ENCODE measurements around the gene DMRTB1. TPM values are rescaled to one million over a fixed set of nuclear protein-coding genes. Genes with fewer than 3 reads are reported as not detected.

DMRTB1 gene
- not detected for total RNA-seq

DNA sequence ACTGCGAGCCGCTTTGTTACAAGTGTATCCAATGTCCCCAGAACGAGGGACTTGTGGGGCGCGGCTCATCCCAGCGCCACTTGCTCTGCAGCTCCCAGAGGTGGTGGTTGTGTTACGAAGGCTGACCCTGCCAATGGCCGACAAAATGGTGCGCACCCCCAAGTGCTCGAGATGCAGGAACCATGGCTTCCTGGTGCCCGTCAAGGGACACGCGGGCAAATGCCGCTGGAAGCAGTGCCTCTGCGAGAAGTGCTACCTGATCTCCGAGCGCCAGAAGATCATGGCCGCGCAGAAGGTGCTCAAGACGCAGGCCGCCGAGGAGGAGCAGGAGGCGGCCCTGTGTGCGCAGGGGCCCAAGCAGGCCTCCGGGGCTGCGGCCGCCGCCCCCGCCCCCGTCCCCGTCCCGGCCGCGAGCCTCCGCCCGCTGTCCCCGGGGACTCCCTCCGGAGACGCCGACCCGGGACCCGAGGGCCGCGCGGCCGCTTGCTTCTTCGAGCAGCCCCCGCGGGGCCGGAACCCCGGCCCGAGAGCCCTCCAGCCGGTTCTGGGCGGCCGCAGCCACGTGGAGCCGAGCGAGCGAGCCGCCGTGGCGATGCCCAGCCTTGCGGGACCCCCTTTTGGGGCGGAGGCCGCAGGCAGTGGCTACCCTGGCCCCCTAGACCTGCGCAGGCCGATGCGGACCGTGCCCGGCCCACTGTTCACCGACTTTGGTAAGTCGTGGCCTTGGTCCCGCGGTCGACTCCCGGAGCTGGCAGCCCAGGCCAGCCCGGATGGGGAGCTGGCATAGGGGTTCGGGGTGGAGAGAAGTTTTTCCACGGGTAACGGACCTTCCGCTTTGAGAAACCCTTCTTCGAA is at the start of gene DMRTB1:
TSS of gene DMRTB1 (plus strand) at position 79 of the 855 bp plus-strand sequence. CDS start at position 134, 55 bp downstream.
- ATAC-seq, result no peak
- DNase-seq (ENCODE audit: low spot score in 2 of 2), result no peak
- Mint-ChIP-seq H3K9me3 (no peaks in the 10 kb centered on the region), H3K27ac (no peak within 1 kb of the TSS), H3K36me3 (no peaks in the 10 kb centered on the region)

DNA sequence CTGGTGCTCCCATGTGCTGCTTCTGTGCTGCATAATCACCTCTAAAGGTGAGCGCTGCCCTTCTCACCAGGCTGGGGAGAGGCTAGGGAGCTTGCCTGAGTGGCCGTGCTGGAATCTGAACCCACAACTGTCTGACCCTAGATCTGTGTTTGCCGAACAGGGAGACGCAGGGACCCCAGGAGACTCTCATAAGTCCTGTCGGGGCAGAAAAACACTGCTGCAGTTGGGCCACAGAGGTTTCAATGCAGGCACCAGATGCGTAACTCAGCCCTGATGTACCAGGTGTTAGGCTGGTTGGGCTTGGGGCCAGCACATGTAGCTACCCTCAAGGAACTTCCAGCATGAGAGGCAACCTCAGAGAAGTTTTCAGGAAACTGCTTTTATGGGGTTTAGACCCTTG is 49.5 kb upstream of the DMRTB1 start:
- no peaks in the 10 kb centered on the region for H3K36me3 Mint-ChIP-seq
- H3K27ac Mint-ChIP-seq, result no peak overlapping the region
- ATAC-seq, result no peak

DNA sequence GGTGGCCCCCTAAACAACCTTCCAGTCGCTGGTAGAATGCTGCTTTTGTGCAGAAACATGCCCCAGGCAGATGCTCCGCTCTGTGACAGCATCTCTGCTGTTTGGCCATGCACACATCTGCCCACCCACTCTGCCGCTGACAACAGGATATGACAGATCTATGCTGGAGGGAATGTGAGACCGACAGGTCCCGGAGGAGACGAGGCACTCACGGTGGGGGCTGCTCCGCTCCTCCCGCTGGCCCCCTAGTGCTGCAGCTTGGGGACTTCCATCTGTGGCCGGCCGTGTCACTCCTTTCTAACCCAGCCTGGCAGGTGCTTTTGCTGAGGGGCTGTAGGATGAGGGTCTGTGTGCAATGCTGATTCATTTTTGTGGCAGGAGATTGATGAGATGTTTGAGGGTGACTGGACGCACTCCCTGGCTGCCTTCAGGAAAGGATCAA is 49.1 kb upstream of the DMRTB1 start:
- Mint-ChIP-seq H3K9me3 (peaks cover 0 to under 1% of the 10 kb centered on the region in 2 donors), H3K36me3 (no peaks in the 10 kb centered on the region), H3K27ac (peak overlapping the region in 1 of 2 donors; percentile 60)
- ATAC-seq (no peak), DNase-seq (ENCODE audit: low spot score in 2 of 2) (no peak)

More for the DNA sequence above, 49.5 kb upstream of the DMRTB1 start:
- H3K9me3 Mint-ChIP-seq, result no peaks in the 10 kb centered on the region
- DNase-seq (ENCODE audit: low spot score in 2 of 2), result no peak

DNA sequence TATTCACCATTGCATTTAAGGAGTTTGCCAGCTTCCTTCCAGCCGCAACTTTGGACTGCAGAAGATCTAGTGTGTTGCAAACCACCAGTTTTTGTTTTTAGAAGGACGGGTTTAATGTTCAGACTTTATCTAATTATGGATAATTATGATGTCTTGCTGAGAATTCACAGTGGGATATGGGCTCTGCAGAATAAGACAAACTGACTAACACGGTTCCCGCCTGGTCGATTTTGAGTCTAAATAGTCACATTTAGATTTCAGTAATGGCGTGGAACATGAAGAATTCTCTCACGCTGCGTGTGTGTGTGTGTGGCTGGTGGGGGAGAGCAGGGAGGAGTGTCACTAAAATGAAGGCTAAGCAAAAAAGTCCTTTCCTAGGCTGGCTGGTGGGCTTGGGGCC is 48.5 kb upstream of the DMRTB1 start:
- ATAC-seq (no peak), DNase-seq (ENCODE audit: low spot score in 2 of 2) (no peak)
- Mint-ChIP-seq H3K36me3 (no peaks in the 10 kb centered on the region), H3K27ac (peak overlapping the region; percentile 3 to 60), H3K9me3 (peaks cover 0 to 5% of the 10 kb centered on the region in 2 donors)

DNA sequence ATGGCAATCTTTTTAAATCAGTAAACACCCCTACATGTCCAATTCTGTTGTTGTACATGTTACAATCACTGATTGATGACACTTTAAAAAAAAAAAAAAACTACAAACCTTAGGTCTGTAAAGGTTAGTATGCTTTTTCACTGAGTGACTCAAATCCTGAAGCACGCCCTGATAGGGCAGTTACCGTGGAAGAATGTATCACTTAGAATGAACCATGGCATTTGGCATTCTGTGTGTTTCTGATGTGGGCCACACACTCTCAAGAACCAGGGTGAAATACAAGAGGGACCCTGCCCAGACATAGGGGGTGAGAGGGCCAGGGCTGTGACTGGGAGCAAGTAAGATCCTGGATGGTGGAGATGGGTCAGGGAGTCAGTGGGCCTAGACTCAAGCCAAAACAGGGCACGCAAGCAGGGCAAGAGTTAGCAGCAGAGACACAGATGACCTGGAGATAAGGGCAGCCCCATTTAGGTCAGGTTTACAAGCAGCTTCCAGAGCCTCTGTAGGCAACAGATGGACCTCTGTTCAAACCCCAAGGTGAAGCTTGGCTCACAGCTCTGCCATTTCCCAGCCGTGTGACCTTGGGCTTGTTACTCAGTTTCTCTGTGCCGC is 47.6 kb upstream of the DMRTB1 start:
- H3K36me3 Mint-ChIP-seq, result no peaks in the 10 kb centered on the region
- H3K9me3 Mint-ChIP-seq, result peaks cover 0 to 5% of the 10 kb centered on the region in 2 donors
- DNase-seq (ENCODE audit: low spot score in 2 of 2) (no peak), ATAC-seq (peak; percentile 18 to 25)
- H3K27ac Mint-ChIP-seq, result peak overlapping the region; percentile 83 to 92

DNA sequence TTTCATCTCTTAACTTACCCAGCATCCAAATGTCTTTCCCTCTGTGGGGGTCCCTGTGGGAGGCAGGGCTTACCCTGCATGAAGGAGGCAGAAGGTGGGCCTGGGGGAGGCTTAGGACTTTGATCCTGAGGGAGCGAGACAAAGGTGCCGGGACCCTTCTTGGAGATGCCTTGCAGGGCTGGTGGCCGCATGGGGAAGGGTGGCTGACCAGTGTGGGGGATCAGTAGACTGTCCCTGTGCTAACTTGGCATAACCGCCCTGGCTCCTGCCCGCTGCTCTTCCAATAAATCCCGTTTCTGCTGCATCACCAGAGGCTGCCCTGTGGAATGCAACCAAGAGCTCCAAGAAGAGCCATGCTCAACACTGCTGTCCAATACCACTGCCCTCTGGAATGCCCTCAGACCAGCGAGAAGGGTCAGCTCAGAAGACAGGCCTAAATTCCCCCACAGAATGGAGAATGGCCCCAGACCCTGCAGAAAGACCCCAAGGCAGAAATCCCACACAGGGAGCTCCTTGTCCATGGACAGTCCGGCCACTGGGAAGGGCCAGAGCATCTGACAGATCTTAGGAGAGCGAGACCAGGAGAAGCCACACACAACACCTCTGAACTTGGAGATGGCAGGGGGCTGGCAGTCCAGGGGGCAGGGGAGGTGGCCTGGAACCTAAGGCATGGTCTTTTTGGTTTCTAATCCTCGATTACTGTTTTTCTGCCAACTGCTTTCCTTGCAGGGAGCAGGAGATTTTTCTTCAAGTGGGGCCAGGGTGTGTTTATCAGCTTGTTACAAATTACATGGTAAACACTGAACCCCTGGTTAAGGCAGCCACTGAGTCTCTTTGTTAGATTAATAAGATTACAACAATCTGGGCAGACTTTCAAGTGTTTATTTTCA is 46.7 kb upstream of the DMRTB1 start:
- Mint-ChIP-seq H3K36me3 (no peaks in the 10 kb centered on the region), H3K9me3 (peaks cover 0 to 5% of the 10 kb centered on the region in 2 donors), H3K27ac (peak overlapping the region; percentile 83 to 94)
- DNase-seq (ENCODE audit: low spot score in 2 of 2) (no peak), ATAC-seq (no peak)

DNA sequence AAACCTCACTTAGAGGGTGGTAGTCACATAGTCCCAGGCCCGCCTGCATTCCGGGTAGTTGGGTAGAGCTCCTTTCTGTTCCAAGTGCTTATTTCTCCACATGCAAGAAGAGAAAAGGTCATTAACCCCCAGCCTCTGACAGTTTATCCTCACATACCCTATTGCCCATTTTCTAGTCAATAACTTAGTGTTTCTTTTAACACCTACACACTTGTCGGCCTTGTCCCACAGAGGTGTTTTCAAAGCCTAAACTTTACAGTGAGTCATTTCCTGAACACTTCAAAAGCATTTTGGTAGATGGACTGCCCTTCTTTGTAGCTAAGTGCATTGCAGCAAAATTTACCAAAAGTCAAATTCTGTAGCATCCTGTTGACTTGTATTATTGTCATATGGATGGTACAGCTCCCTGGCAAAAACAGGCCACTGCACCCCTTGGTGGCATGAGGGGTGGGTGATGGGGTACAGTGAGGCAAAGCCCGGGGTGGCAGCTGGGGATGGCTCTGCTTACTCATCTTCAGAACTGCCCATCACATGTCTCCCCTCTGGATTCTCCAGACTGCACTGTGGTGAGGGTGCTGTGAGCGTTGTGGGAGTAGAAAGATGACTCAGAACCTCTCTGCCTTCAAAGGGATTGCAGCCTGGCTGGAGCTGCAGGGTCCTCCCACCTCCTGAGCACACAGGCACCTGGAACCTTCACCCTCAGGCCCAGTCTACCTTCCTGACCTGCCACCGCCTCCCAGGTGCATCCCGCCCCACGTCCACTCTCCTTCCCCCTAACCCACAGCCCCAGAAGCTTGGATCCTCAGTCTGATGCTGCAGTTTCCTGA is 45.8 kb upstream of the DMRTB1 start:
- peak; percentile 70 to 81 for DNase-seq (ENCODE audit: low spot score in 2 of 2)
- Mint-ChIP-seq H3K27ac (peak overlapping the region; percentile 83 to 94), H3K36me3 (no peaks in the 10 kb centered on the region), H3K9me3 (peaks cover 0 to 5% of the 10 kb centered on the region in 2 donors)
- peak; percentile 92 to 93 for ATAC-seq

DNA sequence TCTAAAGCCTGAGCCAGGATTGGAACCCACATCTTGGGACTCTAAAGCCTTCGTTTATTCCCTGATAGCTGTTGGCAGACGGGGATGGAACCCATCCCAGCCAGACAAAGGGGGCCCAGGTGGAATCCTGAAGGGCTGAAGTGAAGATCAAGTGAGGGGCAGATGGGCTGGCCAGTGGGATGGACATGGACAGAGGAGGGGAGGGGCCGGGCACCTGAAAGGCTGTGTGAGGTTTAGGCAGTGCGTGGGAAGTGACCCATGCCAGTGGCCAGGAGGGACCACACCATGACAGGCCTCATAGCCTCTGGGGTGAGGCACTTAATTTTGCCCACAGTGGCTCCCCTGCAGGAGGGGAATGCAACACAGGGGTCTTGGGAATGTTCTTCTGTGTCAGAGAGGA is 44.6 kb upstream of the DMRTB1 start:
- DNase-seq (ENCODE audit: low spot score in 2 of 2) (no peak), ATAC-seq (no peak)
- H3K9me3 Mint-ChIP-seq, result peaks cover 0 to 5% of the 10 kb centered on the region in 2 donors
- no peaks in the 10 kb centered on the region for H3K36me3 Mint-ChIP-seq
- H3K27ac Mint-ChIP-seq, result peak overlapping the region; percentile 68 to 83

DNA sequence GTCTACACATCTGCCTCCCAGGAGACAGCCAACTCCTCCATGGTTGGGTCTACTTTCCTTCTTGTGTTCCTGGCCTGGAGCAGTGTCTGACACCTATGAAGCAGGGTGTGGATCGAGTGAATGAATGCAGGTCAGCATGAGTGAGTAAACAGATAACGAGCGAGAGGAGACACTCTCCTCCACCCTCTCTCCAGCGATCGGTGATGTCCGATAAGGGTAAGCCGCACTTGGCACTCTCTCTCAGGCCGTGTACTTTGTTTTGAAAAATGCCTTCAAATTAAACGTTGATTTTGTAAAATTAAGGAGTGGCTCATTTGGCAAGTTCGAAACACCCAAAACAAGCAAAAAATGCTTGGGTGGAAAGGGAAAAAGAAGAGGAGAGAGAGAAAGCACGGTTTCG is 43.8 kb upstream of the DMRTB1 start:
- H3K36me3 Mint-ChIP-seq, result no peaks in the 10 kb centered on the region
- ATAC-seq, result no peak
- H3K9me3 Mint-ChIP-seq, result peaks cover 0 to 6% of the 10 kb centered on the region in 2 donors
- H3K27ac Mint-ChIP-seq, result peak overlapping the region in 1 of 2 donors; percentile 44
- no peak for DNase-seq (ENCODE audit: low spot score in 2 of 2)

DNA sequence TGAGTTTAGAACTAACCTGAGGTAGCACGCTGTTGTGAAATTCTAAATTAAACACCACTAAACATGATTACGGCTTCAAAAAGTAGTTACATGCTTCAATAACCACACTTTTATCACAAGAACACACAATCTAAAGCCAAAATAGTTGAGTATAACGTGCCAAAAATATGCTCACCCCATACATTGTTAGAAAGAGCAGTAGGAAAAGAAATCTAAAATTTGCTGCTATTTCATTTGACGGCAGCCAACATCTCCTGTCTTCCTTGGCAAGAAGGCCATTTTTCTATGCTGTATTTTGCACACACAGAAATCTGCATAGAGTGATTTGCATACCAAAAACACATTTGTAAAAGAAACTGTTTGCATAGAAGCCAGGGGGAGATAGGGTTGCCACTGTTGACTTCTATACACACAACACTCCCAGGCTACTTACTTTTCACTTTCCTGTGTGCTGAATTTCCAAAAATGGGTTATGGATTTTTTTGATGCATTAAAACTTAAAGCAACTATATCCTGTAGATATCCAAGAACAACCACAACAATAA is 42.9 kb upstream of the DMRTB1 start:
- Mint-ChIP-seq H3K27ac (no peak overlapping the region), H3K36me3 (peaks cover 4 to 5% of the 10 kb centered on the region in 2 donors)
- ATAC-seq, result no peak

DNA sequence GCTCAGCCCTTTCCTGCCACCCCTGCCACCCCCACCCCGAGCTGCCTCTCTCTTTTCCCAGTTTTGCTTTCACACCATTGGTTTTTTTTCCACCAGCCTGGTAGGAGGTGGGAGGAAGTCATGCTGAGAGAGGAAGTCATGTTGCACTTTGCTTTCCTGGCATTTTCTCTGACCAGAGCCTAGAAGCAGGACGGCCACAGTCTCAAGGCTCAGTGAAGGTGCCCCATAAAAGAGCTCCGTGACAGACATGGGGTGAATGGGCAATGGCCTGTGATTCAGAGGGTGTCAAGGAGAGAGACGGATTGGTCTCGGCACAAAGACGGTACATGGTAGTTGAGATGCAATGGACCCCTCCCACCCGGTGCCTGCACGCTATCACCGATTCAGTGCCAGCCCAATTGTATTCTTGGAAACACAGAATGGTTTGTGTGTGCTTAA is 42.1 kb upstream of the DMRTB1 start:
- DNase-seq (ENCODE audit: low spot score in 2 of 2) (no peak), ATAC-seq (no peak)
- peaks cover 6 to 10% of the 10 kb centered on the region in 2 donors for H3K36me3 Mint-ChIP-seq
- no peak overlapping the region for H3K27ac Mint-ChIP-seq
- H3K9me3 Mint-ChIP-seq, result peaks cover 5 to 20% of the 10 kb centered on the region in 2 donors

More for the DNA sequence above, 42.9 kb upstream of the DMRTB1 start:
- DNase-seq (ENCODE audit: low spot score in 2 of 2), result no peak
- peaks cover 2 to 16% of the 10 kb centered on the region in 2 donors for H3K9me3 Mint-ChIP-seq

DNA sequence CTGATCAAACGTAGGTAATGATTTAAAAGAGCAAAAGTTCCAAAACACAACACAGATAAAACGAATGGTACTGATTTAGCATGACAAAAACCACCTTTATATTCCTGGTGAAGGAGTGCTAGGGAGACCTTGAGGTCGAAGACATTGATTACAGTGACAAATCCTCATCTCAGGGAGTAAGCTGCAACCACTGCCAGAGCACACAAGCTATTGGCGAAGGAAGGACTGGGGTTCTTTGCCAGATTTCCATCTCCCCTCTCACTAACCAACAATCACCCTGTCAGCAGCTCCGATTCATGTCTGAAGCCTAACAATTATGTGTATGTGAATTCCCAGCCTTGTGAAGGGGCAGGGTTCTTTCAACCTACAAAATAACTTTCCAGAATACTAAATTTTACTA is 40.2 kb upstream of the DMRTB1 start:
- H3K27ac Mint-ChIP-seq, result no peak overlapping the region

DNA sequence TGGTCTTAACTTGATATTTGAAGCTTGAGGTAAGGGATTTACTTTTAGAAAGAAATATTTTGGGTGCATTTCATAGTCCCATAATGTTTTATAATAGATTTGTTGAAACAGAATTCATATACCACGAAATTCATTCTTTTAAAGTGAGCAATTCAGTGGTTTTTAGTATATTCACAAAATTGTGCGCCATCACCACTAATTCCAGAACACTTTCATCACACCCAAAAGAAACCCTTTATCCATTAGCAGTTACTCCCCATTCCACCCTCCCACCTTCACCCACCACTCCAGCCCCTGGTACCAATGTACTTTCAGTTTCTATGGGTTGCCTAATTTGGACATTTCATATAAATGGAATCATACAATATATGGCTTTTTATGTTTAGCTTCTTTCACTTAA is 38.9 kb upstream of the DMRTB1 start:
- peaks cover 6 to 10% of the 10 kb centered on the region in 2 donors for H3K36me3 Mint-ChIP-seq
- H3K9me3 Mint-ChIP-seq, result peaks cover 5 to 17% of the 10 kb centered on the region in 2 donors
- H3K27ac Mint-ChIP-seq, result no peak overlapping the region
- DNase-seq (ENCODE audit: low spot score in 2 of 2) (no peak), ATAC-seq (no peak)

More for the DNA sequence above, 40.2 kb upstream of the DMRTB1 start:
- H3K9me3 Mint-ChIP-seq, result peaks cover 5 to 20% of the 10 kb centered on the region in 2 donors
- H3K36me3 Mint-ChIP-seq, result peaks cover 6 to 10% of the 10 kb centered on the region in 2 donors
- ATAC-seq, result no peak
- DNase-seq (ENCODE audit: low spot score in 2 of 2), result no peak

DNA sequence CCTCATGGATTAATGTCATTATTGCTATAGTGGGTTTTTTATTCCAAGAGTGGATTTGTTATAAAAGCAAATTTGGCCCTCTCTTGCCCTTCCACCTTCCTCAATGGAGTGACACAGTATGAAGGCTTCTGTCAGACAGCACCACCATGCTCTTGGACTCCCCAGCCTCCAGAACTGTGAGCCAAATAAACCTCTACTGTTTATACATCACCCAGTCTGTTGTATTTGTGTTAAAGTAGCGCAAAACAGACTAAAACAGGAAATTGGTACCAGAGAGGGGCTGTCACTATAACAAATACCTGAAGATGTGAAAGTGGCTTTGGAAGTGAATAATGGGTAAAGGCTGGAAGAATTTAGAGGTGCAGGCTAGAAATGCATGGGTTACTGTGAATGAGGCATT is 38.0 kb upstream of the DMRTB1 start:
- ATAC-seq, result no peak
- Mint-ChIP-seq H3K27ac (no peak overlapping the region), H3K9me3 (peaks cover 5 to 15% of the 10 kb centered on the region in 2 donors), H3K36me3 (peaks cover 6 to 10% of the 10 kb centered on the region in 2 donors)
- DNase-seq (ENCODE audit: low spot score in 2 of 2), result no peak

DNA sequence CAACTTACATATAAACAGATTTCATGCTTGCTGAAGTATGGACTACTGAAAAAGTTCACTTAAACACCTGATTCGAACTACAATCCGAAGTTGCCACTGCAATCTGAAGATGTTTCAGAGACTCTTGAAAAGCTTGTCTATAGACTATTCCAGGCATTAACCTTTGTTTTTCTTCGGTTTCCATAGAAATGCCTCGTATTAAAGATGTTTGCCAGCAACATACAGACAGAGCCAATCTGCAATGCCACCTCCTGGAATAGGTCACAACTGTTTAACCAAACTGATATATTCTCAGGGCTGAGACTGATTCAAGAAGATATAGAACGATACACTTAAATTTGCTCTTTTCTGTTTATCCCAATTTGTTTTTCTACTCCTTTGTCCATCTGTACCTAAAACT is 28.9 kb upstream of the DMRTB1 start:
- peaks cover 0 to 11% of the 10 kb centered on the region in 2 donors for H3K9me3 Mint-ChIP-seq
- ATAC-seq (no peak), DNase-seq (ENCODE audit: low spot score in 2 of 2) (no peak)
- H3K27ac Mint-ChIP-seq, result no peak overlapping the region
- H3K36me3 Mint-ChIP-seq, result peaks cover 0 to 10% of the 10 kb centered on the region in 2 donors

All from activated naive CD4-positive, alpha-beta T cell treated with anti-CD3 and anti-CD28 coated beads, Interleukin-2, amount 50 U/mL, for 72 hours (primary cell).